Activated T-cell treated with anti-CD3 and anti-CD28 coated beads for 48 hours (primary cell): ENCODE results near the gene SEC14L2.

Experiments
- DNase-seq: peaks from one replicate; pipeline ENCODE4 v3.0.0-alpha.2; 2020; ENCODE audit warnings: low read depth

The SEC14L2 gene

DNA sequence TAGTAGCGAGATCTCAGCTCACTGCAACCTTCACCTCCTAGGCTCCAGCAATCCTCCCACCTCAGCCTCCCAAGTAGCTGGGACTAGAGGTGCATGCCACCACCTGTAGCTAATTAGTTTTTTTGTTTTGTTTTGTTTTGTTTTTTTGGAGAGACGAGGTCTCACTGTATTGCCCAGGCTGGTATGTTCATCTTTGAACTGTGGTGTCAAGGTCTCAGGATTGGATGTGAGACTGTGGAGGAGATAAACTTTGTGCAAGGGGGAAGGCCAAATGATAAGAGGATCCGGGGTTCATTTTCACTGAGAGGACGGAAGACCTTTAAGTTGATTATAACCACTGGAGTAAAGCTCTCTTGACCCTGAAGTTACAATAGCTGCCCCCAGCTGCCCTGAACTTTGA lies 8.9 kb downstream of the SEC14L2 start:
- DNase-seq, result no peak

DNA sequence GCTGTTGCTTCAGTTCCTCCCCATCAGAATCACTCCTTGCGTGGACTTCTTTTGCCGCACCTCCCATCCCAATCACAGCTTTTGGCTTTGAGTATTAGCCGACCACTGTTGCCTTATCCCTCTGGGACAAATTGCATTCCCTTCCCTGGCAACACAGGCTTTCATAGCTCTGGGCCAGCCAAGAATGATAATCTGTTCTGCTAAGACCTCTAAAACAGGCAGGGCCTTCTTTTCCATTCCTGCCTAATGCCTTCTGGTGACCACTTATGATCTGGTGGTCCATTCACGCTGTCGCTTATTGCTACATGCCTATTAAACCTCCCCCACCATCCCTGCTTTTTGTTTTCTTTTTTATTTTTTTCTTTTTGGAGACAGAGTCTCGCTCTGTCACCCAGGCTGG lies 9.6 kb downstream of the SEC14L2 start:
- no peak for DNase-seq

DNA sequence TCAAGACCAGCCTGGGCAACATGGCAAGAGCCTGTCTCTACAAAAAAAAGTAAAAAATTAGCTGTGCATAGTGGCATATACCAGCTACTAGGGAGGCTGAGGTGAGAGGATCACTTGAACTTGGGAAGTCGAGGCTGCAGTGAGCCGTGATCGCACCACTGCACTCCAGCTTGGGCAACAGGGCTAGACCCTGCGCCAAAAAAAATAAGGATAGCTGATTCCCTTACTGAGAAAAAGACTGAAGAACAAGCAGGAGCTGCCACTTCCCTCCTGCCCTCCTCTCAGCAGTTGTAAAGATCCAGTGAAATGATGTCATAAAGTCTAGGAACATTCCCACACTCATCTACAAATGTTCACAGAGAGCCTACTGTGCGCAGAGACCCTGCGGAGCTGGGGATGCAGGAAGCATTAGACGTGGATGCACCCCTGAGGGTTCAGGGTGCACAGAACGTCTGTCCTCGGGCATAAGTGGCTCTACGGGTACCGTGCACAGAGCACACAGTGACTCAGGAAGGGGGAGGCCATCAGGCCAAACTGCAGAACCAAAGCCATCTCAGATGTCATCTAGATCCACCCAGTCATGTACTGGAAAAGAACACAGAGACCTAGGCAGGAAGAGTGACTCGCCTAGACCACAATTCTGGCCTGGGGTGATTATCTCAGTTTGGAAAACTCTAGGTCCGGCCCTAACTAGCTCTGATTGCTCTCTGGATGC lies 11.7 kb downstream of the SEC14L2 start:
- no peak for DNase-seq

DNA sequence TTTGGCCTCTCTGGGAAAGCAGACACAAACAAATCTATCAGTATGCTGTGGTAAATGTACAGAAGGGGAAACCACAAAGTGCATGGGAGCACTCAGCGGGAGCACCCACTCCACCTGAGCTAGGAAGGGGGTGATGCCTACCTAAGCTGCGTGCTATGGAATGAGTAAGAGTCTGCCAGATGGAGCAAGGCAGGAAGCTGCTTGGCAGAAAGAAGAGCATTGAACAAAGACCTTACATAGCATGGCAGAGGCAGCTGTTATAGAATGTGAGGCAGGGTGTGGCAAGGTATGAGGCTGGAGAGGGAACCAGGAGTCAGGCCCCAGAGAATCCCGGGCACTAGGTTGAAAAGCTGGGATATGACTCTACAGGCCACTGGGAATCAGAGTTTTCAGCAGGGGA lies 15.0 kb downstream of the SEC14L2 start:
- no peak for DNase-seq

DNA sequence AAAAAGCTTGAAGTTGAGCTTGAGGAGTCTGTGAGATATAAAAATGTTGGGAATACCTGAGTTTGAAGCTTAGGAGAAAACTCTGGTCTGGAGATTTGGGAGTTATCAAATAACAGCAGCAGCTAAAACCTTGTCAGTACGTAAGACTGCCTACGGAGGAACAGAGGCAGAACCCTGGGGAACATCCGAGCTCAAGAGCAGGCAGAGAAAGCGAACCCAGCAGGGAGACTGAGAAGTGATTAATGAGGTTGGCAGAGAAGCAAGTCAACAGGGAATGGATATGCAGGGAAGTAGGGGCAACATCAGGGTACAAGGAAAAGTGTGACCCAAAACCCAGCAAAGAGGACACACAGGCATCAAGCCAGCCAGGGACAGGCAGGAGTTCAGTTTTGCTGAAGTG lies 16.2 kb downstream of the SEC14L2 start:
- DNase-seq, result no peak

DNA sequence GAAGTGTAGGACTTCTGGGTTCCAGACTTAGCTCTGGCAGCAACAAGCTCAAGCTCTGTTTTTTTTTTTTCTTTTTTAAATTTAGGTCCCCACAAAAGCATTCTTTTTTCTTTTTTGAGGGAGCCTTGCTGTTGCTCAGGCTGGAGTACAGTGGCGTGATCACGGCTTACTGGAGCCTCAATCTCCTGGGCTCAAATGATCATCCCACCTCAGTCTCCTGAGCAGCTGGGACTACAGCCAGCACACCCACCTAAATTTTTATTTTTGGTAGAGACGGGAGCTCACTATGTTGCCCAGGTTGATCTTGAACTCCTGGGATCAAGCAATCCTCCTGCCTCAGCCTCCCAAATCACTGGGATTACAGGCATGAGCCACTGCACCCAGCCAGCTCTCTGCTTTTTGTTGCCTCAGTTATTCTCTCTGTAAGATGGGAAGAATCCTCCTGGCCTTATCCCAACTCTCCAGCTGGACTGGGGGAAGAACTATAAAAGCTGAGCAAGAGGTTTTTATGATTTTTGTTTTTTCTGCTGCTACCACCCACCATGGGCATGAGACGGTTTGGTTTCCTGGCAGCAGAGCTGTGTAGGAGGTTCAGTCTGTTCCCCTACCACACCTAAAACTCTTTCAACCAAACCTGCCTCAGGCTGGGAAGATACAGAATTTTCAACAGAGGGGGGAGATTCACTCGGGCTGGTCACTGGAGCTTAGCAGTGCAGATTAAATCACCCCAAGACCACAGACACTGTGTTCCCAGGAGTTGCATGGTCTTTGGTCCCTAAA lies 17.1 kb downstream of the SEC14L2 start:
- DNase-seq, result no peak

DNA sequence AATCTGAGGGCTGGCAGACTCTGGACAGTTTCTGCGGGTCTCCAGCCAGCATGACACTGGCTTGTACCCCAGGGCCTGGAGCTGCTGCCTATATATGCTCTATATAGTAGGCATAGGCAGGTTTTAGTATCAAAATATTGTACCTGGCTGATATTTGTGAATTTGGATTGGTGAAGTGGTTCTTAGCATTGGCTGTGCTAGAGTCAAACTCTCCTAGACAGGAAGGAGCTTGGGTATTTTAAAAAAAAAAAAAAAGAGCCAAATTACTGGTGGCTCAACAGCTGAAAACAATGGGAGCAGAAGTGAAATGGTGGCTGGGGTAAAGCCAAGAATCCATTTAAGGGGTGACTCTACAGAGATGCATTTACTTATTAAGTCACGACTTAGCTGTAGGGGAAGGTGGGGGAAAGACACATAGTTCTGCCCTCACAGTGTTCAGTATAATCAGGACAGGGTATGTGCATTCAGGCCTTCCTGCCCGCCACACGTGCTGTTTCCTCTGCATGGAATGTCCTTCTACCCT lies 17.8 kb downstream of the SEC14L2 start:
- no peak for DNase-seq

DNA sequence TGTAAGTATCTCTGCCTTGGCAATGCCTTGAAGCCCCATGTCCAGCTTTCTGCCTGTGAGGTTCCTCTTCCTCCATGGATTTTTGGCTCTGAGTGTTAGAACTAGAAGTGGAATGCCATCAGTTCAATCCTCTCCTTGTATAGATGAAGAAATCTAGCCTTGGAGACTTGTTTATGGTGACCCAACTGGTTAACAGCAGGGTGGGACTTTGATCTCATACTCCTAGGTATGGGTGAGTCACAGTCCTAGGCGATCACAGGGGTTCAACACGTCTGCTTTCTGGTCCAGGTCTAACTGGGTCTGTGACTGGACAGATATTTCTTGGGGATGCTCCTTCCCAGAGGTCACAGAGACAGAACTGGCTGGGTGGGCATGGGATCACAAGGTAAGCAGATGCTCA lies 19.6 kb downstream of the SEC14L2 start:
- DNase-seq, result no peak

DNA sequence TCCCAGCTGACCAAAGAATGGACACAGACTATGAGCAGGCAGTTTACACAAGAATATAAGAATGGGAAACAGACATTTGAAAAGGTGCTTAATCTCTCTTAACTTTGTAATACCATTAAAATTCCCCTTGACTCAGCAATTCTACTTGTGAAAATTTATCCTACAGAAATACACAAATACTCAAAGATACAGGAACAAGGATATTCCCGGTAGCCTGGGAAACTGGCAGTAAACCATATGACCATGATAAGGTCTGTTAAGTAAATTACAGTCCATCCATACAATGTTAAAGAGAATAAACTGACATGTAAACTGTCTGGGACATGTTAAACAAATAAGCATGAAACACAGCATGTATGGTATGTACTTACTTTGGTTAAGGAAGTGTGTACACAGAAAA lies 20.0 kb downstream of the SEC14L2 start:
- DNase-seq, result no peak

DNA sequence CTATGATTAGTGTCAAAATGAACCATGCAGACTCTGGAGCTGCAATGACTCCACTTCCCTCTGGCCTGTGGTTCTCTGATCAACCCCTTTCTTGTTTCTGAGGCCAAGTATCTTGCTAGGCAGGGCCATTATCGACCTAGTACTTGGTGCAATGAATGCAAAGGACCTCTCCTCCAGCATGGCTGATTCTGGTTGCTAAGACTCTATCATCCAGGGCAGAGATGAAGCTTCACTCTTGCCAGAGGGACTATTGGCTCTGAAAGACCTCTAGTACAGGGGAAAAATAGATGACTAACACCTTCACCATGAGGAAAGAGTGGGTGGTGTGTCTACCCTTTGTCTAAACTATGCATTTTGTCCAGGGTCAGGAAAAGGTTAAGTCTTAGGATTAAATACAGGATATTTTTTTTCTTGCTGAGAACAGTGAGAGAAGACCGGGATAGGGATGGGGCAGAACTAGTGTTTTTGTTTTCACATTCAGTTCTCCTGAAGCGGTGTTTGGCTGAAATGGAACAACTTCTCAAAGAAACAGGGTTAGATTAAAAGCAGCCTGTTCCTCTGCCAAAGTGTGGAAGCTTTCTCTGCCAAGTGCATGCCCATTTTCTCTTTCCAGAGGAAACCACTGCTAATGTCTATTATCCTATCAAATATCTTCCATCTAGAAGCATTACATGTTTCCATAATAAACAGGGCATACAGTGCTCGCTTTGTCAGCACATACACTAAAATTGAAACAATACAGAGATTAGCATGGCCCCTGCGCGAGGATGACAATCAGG lies 23.7 kb downstream of the SEC14L2 start:
- DNase-seq, result no peak

DNA sequence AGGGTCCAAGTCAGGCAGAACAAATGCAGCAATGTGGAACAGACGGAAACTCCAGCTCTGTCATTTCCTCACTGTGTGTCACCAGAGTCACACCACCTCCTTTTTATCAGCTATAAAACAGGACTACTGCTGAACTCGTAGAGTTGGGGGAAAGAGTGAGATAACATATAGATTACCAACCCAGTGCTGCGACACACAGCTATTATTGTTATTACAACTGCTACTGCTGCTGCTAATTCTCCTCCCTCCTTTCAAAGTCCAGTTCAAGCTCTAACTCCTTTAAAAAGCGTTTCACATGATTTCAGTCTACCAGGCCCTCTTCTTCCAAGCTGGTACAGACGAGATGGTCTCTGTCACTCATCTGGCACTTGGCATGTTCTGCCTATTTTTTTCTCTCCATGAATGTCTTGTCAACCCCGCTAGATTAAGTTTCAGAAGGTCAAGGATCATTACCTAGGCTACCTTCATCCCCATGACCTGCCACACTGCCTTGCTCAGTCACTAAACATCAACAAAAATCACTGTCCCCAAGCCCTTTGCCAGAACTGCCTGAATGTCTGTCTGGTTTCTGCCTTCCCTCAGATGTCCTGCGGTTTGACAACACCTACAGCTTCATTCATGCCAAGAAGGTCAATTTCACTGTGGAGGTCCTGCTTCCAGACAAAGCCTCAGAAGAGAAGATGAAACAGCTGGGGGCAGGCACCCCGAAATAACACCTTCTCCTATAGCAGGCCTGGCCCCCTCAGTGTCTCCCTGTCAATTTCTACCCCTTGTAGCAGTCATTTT lies 25.1 kb downstream of the SEC14L2 start:
- DNase-seq, result no peak

DNA sequence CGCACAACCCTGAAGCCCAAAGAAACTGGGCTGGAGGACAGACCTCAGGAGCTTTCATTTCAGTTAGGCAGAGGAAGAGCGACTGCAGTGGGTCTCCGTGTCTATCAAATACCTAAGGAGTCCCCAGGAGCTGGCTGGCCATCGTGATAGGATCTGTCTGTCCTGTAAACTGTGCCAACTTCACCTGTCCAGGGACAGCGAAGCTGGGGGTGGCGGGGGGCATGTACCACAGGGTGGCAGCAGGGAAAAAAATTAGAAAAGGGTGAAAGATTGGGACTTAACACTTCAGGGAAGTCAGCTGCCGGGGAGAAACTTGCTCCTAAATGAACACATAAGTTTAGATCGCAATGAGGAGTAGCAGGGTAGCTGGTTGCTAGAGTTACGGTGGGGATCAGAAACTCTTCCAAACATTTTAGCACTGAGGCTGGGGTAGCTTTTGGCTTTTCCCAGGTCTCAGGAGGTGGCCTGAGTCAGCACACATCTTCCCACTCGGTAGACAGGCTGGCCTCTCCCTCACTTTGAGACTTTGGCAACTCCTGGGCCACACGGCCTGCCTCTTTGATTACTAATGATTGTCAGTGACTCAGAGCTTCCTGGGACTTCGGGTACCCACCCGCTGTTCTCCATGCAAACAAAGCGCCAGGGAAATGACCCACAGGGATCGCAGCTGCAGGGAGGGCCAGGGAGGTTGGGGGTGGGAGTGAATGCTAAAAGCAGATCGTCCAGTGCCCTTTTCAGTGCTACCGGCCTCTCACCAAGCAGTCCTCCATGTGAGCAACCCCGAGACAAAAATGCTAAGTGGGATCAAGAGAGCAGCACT lies 25.9 kb downstream of the SEC14L2 start:
- peak; percentile 43 for DNase-seq

DNA sequence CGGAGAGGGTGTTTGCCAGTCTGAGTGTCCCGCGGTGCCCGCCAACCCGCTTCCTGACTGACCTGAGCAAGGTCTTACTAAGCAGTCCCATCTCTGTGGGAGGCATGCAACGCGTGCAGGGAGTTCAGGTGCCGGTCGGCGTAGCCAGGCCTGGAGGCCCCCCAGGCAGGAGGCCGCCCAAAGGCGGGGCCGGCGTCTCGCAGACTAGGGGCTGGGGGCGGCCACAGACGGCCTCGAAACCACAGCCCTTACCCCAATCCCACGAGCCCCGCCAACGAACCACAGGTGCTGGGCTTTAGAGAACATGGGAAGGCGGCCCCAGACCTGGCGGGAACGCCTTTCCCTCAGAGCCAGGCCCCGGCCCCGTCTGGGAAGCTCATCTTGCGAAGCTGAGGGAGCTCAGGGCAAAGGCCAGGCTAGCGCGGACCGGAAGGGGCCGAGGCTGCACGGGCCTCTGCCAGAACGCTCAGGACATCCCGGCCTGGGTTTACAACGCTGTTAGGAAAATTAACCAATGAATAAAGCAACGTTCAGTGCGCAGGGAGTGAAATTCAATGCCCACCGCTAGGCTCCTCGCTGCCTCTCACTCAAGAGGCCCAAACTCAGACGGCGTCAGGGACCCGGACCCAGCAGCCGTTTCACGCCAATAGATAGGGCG lies 26.6 kb downstream of the SEC14L2 start:
- peak; percentile 70 for DNase-seq

DNA sequence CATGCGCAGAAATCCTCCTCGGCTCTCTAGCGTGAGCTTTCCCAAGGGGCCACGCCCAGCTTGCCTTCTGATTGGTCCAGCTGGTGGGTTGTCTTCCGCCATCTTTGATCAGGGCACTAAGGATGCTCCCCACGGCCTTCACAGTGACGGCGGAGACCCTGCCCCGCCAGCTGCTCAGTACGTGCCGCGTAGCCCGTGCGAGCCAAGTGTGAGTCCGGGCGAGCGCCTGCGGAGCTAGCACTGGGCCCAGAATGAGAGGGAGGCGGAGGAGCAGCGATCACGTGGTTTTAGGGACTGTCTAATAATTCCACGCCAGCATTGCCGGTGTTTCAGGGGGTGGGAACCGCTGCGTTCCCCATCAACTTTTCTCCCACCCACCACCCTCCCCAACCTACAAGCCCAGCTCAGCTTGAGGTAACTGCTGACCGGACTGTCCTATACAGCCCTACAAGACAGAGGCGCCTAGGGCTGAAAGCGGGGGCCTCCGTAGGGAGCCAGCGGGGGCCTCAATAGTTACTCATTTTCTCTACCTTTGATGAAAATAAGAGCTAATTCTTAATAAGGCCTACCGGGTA lies 27.2 kb downstream of the SEC14L2 start:
- peak; percentile 96 for DNase-seq

DNA sequence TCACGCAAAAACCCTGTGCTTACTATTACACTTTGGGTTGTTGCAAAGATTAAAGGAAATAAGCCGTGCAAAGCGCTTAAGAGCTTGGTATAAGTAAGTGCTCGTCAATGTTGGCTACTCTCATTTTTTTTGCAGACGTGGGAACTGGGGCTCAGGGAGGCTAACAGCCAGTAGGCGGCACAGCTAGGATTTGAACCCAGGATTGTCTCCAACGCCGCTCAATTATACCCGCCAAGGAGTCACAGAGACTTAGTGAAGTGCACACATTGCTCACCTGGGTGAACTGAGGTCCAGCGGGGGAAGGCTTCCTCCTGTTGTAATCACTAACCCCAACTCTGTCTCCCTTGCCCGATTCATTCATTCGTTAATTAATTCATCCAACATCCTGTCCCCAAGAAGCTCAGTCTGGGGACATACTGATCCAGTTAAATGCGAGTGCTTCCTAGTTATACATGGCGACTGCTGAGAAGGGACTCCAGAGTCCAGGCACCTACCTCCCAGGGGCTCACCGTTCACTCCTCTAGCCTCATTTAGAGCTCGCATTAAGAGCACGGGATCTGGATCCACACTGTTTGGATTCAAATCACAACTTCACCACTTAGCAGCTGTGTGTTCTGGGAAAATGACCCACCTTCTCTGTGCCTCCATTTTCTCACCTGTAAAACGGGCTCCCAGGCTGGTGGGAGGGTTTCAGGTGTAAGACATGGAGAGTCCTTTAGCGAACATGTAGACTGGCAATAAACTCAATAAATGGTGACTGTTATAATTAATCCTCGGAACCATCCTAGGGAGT lies 27.9 kb downstream of the SEC14L2 start:
- no peak for DNase-seq

DNA sequence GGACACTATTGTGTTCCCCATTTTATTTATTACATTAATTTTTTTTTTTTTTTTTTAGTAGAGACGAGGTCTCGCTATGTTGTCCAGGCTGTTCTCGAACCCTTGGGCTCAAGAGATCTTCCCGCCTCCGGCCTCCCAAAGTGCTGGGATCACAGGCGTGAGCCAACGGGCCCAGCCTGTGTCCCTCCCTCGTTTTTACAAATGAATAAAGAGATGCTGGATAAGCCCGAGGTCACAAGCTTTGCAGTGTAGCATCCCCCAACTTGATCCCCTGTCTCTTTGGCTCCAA lies 28.5 kb downstream of the SEC14L2 start:
- DNase-seq, result no peak

DNA sequence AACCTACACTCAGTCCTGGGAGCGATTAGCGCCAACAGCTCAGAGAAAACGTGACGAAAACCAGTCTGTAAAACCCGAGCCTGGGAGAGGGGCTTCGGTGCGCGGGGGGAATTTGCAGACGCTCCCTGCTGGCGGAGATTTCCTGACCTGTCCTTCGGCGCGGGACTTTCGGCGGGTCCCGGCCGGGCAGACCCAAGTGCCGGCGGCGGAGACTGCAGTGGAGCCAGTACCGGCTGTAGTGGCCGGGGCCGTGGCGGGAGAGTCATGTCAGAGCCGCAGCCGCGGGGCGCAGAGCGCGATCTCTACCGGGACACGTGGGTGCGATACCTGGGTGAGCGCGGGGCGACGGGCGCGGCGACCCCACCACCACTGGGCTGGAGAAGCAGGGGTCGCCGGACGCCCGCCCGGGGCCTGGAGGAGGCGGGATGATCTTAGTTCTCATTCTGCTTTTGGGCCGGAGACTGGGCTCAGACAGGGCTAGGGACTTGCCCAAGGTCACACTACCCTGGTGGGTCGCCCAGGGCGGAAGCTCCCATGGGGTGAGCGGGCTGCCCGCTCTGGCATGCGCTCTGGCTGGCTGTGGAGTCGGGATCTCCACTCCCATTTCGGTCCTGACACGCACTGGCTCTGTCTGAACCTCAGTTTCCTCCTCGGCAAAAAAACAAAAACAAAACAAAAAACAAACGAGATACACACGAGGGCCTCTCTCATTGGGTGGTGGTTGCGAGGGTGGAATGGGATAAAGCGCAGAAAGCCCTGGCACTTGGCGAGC lies 29.0 kb downstream of the SEC14L2 start, which contains the start of gene MTFP1:
MTFP1 (plus strand) TSS at position 153 of the 772 bp plus-strand sequence; CDS start at position 265, 112 bp downstream.
- peak; percentile 36 for DNase-seq
